ENCODE results near the gene TNFRSF1B.

- TF ChIP-seq CTCF (IDR thresholded peaks at IDR 0.05) (no peak), POLR2A (IDR thresholded peaks at IDR 0.05) (no peak)
These were observed 30.7 kb downstream of the TNFRSF1B start for GRCh38 chr1:12197483-12197880.
